ENCODE data around the gene DGKZ.

- TF ChIP-seq, protein P1, sequence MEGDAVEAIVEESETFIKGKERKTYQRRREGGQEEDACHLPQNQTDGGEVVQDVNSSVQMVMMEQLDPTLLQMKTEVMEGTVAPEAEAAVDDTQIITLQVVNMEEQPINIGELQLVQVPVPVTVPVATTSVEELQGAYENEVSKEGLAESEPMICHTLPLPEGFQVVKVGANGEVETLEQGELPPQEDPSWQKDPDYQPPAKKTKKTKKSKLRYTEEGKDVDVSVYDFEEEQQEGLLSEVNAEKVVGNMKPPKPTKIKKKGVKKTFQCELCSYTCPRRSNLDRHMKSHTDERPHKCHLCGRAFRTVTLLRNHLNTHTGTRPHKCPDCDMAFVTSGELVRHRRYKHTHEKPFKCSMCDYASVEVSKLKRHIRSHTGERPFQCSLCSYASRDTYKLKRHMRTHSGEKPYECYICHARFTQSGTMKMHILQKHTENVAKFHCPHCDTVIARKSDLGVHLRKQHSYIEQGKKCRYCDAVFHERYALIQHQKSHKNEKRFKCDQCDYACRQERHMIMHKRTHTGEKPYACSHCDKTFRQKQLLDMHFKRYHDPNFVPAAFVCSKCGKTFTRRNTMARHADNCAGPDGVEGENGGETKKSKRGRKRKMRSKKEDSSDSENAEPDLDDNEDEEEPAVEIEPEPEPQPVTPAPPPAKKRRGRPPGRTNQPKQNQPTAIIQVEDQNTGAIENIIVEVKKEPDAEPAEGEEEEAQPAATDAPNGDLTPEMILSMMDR (IDR thresholded peaks at IDR 0.05; ENCODE audit: low read length): no peak
- TF ChIP-seq EZH2 (optimal IDR thresholded peaks at IDR 0.05; ENCODE audit: low read depth, low read length) (no peak), EZH2phosphoT487 (IDR thresholded peaks at IDR 0.05; ENCODE audit: low read length) (no peak)
Observed at GRCh38 chr11:46391578-46392420, 44.5 kb downstream of the DGKZ start, which contains the start of gene CHRM4.
